ENCODE measurements around the gene ZNF516.
A peak's percentile ranks its signal among the peaks of the same experiment; 100 is the strongest.
"Not testable (repeated sequence)": the region's sequence is repeated elsewhere in the genome, so short reads cannot be mapped to it uniquely, and the experiment has no call there.

Gene ZNF516

DNA sequence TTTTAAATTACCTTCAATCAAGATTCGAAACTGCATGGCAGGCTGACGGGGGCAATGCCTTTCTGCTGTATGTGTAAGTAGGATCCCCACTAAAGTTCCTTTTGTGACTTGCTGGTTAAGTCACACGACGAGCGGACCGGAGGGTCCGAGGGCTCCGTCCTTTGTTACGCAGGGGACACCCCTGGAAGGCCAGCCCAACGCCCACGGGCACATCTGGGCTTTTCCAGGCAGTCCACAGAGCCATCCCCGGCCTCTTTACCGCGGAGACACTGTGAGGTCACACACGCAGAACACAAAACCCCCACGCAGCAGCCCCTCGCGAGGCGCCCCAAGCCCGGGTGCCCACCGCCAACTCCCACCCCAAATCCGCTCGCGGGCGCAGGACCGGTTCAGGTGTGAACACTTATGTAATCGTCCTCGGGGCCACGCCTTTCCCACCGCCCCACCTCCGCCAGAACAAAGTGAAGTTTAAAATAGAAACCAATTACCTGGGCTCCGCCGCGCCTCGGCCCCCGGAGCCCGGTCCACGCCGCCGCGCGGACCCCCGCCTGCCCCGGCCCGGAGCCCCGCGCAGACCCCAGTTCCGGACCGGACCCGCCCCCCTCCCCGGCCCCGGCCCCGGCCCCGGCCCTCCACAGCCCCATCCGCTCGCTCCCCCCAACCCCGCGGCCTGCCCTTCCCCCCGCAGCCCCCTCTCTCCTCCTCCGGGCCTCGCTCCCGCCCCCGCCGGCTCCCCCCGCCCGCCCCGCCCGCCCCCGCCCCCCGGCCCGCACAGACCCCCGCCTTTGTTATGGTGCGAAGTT is 4.2 kb downstream of the ZNF516 start:
- peak; percentile 57 for DNase-seq (ENCODE audit: low spot score)

DNA sequence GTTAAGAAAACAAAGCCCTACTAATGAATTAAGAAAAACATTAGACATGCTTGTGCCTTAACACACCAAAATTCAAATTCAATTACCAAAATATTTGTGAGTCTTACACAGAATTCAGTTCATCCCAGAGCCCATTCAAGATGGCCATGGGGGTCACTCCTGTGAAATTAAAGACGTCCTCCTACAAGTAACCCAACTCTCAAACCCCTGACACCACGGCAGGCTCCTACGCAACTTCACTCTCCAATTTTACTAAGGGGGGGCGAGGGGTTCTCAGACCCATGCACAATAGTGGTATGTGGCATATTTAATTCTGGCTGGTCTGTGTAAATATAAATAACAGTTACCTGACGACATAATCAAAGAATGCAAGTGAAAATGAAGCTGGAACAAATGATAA is 5.0 kb downstream of the ZNF516 start:
- no peak for DNase-seq (ENCODE audit: low spot score)

DNA sequence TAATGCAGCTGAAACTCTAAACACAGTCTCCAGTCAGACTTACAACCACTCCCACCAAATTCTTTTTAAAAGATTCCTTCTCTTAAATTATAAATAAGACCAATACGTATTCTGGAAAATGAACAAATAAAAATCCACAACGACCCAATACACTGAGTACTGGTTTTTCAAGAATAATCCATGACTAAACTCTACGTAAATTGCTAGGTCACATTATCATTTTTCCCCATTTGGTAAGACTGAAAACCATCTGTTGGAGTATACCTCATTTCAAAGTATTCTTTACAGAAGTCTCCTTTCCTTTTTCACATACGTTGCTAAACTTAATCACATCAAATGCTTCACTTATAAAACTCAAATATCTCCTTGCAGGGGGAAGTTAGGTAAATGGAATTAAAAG is 6.0 kb downstream of the ZNF516 start:
- DNase-seq (ENCODE audit: low spot score), result no peak

DNA sequence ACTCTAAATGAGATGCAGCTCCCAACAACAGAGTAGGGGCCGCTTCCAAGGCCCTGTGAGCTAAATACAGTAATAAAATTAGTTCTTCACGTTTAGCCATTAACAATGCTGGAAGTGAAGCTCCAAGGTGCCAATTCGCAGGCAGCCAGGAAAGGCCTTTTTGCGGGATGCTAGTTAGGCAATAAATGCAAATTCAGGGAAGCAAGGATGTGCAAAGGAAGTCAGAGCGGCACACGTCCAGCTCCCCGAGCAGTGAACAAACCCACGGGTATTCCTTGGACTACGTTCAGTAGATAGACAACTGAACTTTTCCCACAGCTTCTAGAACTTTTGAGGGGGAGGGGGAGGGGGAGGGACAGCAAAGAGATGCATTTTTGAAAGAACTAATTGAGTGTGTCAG is 6.9 kb downstream of the ZNF516 start:
- no peak for DNase-seq (ENCODE audit: low spot score)

DNA sequence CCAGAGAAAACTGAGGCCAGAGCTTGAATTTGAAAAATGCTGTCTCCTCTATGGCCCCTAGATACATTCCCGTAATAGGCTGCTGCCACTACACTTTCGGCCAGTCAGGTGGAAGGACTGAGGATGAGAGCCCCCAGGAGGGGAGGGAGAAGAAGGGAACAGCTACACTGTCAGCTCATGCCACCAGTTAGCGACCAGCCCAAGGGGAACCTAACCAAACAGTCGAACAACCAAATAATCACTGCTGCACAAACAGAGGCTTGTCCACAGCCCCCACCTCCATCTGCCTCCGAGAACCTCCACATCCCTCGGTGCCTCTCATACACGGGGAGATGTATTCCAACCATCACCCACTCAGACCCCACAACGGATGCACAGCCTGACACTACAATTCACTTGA is 7.3 kb downstream of the ZNF516 start:
- DNase-seq (ENCODE audit: low spot score), result no peak

DNA sequence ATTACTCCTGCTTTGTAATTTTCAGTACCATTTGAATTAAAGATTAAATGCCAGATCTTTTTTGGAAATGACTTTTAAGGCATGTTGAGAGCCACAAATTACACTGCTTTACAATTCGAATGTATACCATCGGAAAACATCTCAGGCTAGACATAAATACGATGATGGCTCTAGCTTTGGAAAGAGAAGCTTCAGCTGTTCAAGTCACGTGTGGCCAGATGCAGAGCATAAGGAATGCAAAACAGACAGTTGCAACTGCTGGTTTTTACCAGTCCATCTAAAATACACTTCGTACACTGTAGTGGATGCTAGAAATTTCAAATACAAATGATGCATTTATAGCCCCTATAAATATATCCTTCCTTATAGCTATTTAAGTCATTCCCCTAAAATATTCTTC is 8.0 kb downstream of the ZNF516 start:
- DNase-seq (ENCODE audit: low spot score), result no peak

DNA sequence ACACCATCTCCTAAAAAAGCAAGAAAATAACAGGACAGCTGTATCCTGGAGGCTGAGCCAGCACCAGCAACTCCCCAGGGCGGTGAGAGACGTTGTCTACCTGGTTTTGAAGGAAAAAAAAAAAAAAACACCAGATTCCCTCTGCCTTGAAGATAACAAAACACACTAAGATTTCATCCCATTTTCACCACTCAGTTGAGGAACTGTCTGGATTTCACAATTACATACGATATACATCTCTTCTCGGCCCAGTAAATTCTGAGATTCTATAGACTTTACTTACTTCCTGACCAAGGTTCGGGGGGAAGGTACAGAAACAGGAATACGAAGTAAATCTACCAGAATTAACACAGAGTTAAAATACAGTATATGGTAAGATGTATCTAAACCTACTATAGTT is 8.5 kb downstream of the ZNF516 start:
- DNase-seq (ENCODE audit: low spot score), result no peak

DNA sequence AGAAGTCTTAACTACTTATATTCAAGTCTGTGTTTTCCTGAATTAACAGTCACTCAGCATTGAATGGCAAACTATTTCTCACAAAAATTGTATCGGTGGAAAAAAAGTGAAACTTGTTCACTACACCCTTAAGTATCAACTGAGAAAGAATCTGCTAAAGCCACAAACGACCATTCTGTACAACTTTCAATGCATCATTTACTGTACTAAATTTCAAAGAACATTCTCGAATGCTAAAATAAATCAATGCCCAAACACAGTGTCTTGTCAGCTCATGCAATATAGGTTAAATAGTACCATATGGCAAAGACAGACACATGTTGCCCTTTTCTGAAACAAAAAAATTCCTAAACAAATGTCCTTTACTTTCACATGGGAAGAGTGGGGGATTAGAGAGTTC is 9.0 kb downstream of the ZNF516 start:
- no peak for DNase-seq (ENCODE audit: low spot score)

DNA sequence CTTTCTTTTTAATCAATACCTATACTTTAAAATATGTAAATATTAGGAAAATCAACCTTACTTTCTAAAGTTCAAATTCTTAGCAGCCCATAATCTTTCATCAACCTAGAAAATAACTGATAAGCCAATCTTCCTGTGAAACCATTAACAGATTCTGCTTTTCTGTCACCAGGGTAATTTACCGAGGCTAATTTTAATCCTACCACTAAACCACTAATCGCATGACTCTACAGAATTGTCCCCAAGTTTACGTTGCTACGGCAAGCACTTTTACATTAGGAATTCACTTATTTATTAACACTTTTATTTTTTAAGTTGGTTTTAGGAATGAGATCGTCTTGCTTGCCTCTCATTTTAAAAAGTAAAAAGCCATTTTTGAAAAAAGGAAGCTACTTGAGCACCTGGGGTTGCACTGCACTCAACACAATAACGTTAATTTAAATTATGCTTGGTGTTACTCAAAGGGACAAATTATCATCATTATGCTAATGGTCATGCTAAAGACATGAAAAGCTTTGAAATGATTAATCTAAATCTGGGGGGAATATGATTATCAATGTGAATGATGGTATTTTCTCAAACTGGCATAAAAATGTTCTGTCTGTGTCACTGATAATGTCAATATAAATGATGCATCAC is 10.2 kb downstream of the ZNF516 start:
- no peak for DNase-seq (ENCODE audit: low spot score)

DNA sequence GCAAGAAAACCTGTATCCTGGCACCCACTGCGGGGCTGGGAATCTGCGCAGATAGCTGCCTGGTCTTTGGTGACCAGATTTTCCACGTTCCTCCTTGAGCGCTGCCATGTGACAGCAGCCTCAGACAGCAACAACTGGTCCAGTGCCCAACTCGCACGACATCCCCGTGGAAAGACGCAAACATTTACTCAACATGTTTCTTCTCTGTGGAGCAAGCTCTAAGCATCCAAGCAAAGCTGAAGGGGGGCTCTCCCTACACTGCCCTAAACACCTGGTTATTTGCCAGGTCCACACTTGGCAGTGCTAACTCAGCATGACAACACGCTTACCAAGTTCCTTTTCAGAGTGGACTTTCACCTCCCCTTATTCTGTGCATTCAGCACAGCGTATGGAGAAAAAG is 11.3 kb downstream of the ZNF516 start:
- DNase-seq (ENCODE audit: low spot score), result no peak

DNA sequence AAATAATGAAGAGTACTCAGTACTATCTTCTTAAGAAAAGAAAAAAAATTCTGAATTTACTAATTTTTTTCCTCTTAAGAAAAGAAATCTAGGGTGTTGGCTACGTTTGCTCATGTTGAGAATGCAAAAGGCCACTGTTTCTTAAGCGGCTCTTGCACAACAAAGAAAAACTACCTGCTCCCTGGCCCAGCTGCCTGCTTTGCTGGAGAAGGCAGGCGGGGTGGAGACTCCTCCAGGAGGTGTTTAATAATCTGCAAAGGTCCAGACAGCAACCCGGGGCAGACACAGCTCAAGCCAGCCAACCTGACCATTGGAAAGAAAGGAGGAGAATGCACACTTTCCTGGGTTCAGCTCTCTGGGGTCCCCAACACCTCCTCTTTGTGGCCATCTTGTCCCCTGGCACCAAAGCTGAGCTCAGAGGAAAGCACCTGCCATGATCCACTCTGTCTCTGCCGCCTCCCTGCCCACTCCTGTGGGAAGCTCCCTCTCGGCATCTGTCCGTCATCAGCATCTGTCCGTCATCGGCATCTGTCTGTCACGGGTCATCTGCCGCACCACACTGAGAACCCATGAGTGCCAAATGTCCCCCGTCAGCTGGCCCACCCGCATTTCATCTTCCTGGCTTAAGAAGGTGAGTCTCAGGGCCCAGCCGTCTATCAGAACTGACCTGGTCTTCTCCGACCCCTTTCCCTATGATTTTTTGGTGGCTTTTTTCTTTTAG is 11.9 kb downstream of the ZNF516 start:
- DNase-seq (ENCODE audit: low spot score), result no peak

DNA sequence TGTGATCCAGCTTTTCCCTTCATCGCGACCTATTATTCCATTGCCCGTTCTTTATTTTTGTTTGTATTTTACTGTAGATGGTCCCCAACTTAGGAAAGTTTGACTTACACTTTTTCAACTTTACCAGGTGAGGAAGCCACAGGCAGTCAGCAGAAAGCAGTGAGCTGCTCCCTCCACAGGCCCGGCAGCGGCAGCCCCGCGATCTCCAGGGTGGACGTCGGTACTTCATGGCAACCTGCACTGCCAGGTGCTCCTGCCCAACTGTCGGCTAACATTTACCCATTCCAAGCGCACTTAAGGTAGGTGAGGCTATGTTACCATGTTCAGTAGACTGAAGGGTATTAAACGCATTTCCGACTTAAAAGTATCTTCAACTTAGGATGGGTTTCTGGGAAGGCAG is 12.8 kb downstream of the ZNF516 start:
- no peak for DNase-seq (ENCODE audit: low spot score)

DNA sequence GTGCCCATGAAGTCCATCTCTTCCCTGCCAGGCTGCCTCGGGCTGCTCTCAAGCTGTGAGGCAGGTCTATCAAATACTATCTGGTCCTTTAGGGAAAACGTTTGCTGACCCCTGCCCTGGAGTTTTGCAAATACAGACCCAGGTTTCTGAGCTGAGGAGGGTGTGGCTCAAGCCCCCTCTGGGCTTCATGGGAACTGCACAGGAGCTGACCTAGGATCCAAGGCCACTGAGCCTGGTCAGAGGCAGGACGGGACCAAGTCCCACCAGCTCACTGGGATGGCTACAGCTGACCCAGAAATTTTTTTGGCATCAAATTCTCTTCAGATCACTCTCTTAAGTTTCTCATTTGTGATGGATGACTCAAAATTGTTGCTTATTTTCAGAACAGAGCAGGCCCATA is 14.1 kb downstream of the ZNF516 start:
- DNase-seq (ENCODE audit: low spot score), result no peak

DNA sequence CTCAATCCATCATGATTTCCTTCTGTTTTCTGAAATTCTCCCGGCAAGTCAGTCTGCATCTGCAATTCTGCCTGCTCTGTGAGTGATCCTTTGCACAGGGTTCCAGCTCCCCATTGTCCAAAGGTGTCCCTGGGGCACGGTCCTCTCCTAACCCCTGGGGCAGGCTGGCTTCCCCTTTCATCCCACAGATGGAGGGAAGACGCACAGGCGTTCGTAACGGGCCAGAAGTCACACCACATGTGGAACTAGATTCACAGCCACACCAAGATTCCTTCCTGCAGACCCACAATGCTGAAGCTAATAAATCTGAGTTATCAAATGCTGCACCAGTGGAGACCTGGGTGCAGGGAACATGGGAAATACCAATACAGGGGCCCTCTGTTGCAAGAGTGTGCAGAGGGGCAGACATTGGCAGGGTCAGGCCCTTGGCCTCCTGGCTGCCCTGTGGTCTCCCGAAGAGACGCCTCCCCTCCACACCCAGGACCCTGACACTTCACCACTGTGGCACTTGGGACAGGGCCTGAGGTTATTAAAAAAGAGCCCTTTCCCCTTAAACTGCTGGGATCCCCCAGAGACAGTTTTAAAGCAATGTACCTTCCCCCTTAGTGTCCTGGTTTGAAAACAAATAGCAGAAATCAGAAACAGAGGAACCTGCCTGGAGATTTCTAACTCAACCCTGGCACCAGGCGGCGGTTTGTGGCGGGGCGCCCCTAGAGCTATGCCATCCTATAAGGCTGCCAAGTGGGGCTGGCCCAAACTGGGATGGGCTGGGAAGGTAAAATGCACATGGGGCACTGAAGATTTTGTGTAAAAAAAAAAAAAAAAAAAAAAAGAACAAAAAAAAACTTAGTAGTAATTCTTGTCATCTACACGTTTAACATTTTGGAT is 15.4 kb downstream of the ZNF516 start:
- no peak for DNase-seq (ENCODE audit: low spot score)

DNA sequence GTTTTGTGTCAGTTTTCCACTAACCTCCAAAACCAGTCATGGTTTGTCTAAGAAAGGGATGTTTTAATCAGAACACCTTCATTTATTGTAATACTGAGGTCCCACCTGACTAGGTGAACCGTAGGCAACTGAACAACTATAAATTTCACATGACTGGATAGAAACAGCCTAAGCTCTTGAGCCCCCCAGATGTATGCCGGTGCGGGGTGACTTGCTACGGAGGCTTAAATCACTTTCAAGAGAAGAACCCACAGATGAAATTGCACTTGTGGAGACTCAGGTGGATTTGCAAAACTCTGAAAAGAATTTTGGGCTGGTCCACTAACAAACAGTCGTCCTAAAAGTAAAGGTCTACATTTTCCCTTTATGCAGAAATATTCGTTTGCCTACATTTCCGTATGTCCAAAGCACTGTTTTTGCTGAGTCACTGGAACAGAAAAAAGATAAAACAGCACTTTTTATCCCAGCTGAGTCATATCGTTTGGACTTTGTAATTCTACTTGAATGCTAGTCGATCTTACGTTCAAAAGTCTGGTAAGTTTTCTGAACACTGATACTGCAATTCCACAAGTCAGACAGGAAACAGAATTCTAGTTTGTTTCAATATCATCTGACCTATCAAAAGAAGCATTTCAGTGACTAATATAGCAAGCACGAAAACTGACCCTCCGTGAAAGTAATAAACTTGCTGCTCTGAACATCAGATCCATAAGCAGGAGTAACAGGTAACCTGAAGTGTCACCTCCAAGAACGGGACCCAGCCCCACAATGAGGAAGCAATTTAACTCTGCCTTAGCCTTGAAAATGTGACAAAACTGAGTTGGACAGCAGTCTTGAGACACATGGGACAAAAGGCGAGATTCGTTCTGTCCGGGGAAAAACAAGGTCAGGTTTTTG is 18.1 kb downstream of the ZNF516 start:
- DNase-seq (ENCODE audit: low spot score), result no peak

DNA sequence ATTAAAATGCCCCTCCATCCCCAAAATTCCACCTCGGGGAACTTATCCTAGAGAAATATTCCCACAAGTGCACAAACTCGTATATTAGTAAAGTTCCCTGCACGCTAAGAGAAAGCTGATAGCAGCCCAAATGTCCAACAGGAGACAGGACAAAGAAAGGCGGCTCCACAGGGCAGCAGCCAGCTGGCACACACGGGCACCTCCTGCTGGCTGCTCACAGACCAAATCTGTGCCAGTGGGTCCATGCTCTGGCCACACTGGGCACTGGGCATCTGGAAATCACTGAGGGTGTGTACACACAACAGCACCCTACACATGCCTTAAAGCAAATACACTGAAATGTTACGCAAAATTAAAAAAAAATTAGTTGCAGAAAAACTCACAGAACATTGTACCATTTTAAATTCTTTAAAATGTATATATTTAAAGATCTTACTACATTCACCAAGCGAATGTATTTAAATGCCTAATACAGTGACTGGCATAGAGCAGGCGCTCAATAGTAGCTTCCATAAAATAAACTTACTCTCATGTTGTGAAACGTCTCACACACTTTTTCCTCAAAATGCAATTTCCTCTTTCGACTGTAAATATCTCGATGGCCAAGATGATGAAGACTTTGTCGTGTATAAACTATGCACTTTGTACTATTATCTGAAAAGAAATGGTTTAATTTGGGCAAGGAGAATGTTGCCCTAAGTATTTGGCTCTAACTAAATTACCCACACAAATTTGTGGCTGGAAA is 19.4 kb downstream of the ZNF516 start:
- DNase-seq (ENCODE audit: low spot score), result no peak

DNA sequence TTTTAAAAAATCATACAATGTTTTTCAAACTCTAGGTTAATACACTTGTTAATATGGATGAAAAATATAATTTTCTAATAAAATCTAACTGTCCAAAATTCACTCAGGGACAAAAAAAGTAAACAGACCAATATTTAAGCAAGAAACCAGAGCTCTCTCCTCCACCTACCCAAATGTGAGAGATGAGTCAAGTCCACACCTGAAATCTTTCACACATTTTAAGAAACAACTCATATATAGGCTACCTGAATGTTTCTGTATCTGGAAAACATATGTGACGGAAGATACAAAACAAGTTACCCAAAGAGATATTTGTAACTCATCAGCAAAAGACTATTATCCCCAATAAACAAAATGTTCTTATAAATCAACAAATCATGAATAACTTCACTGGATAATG is 20.2 kb downstream of the ZNF516 start:
- no peak for DNase-seq (ENCODE audit: low spot score)

DNA sequence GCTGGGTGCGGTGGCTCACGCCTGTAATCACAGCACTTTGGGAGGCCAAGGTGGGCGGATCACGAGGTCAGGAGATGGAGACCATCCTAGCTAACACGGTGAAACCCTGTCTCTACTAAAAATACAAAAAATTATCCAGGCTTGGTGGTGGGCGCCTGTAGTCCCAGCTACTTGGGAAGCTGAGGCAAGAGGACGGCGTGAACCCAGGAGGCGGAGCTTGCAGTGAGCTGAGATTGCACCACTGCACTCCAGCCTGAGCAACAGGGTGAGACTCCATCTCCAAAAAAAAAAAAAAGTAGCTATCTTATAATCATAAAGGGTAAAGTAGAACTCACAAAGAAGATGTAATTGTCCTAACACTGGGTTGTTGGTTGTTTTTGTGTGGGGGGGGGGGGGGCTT is 21.5 kb downstream of the ZNF516 start:
- DNase-seq (ENCODE audit: low spot score), result not testable (repeated sequence)

DNA sequence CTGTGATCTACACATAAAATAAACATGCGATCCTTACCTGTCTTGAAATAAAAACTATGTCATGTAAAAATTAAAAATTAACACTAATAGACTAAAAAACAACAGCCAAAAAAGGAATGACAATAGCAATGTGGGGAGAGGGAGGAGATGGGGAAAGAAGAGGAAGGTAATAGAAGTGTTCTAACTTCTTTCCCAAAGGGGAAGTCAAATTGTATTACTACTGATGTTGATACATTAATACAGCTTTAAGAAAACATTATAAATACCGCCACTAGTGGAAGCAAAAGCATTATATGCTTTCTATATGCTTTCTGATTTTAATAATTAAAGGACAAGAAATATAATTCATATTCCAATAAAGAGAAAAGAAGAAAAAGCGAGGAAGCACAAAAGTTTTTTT is 22.2 kb downstream of the ZNF516 start:
- DNase-seq (ENCODE audit: low spot score), result no peak

DNA sequence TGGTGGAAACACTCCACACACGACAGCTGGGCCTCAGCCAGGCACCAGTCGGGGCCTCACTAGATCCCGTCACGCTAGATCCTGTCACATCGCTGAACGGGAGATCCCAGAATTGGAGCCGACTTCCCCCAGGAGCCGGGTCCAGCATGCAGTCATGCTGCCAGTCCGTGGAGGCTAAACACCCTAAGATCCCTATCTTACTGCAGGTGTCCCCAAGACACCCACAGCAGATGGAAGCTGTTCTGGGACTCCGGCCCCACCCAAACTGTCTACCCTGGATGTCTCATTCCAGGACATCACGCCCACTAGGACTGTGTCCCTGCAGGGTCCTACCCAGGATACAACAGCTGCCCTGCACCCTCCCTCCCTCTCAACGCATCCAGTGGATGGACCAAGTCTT is 23.4 kb downstream of the ZNF516 start:
- DNase-seq (ENCODE audit: low spot score), result no peak

Measured in germinal center (tissue), 1 donor.